Mesothelial cell of epicardium (in vitro differentiated cells): ENCODE measurements around the gene KRT34. TPM values are rescaled to one million over a fixed set of nuclear protein-coding genes. Genes with fewer than 3 reads are reported as not detected.
"Not testable (repeated sequence)": the region's sequence is repeated elsewhere in the genome, so short reads cannot be mapped to it uniquely, and the experiment has no call there.

Experiments used
- DNase-seq, 2 experiments: peaks; one replicate each; pipeline ENCODE4 v3.0.0; 2021; ENCODE audit warnings: low spot score in 2 of 2; ENCODE audit not compliant: unreplicated experiment in 2 of 2
- H3K27ac Mint-ChIP-seq: 2 replicates; pipeline ENCODE4 v1.8.0; 2021; ENCODE audit warnings: mixed read lengths
- H3K27me3 Mint-ChIP-seq: 2 replicates; pipeline ENCODE4 v1.8.0; 2021; ENCODE audit warnings: low read depth, mixed read lengths
- H3K36me3 Mint-ChIP-seq: 2 replicates; pipeline ENCODE4 v1.8.0; 2021; ENCODE audit warnings: mixed read lengths
- H3K4me1 Mint-ChIP-seq: 2 replicates; pipeline ENCODE4 v1.8.0; 2021; ENCODE audit warnings: mixed read lengths
- H3K4me3 Mint-ChIP-seq: 2 replicates; pipeline ENCODE4 v1.8.0; 2021; ENCODE audit warnings: mild to moderate bottlenecking, moderate library complexity, mixed read lengths
- H3K9me3 Mint-ChIP-seq: 2 replicates; pipeline ENCODE4 v1.8.0; 2021; ENCODE audit warnings: mixed read lengths
- total RNA-seq: library from RNA; stranded (reverse); gene quantifications from 3 replicates; pipeline ENCODE4 v1.2.1, GENCODE V29; 2021
- TF ChIP-seq, protein P1 (sequence below): fragments of 200-600 bp; sonication (generic); IDR thresholded peaks from one replicate; pipeline ENCODE4 v1.5.0; 2021; ENCODE audit warnings: antibody characterized with exemption; ENCODE audit not compliant: unreplicated experiment

The KRT34 gene
- total RNA-seq, 1 donor from 2014 or later = not detected

GRCh38 chr17:41347869-41348760 lies 34.0 kb downstream of the KRT34 start:
- H3K4me1 Mint-ChIP-seq = peaks cover 5% of the 10 kb centered on the region
- peaks cover 3% of the 10 kb centered on the region for H3K36me3 Mint-ChIP-seq
- TF ChIP-seq, protein P1, sequence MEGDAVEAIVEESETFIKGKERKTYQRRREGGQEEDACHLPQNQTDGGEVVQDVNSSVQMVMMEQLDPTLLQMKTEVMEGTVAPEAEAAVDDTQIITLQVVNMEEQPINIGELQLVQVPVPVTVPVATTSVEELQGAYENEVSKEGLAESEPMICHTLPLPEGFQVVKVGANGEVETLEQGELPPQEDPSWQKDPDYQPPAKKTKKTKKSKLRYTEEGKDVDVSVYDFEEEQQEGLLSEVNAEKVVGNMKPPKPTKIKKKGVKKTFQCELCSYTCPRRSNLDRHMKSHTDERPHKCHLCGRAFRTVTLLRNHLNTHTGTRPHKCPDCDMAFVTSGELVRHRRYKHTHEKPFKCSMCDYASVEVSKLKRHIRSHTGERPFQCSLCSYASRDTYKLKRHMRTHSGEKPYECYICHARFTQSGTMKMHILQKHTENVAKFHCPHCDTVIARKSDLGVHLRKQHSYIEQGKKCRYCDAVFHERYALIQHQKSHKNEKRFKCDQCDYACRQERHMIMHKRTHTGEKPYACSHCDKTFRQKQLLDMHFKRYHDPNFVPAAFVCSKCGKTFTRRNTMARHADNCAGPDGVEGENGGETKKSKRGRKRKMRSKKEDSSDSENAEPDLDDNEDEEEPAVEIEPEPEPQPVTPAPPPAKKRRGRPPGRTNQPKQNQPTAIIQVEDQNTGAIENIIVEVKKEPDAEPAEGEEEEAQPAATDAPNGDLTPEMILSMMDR = no peak
- no peak overlapping the region for H3K27ac Mint-ChIP-seq
- no peak overlapping the region for H3K4me3 Mint-ChIP-seq
- H3K9me3 Mint-ChIP-seq = peaks cover 4% of the 10 kb centered on the region
- DNase-seq = no peak
- no peaks in the 10 kb centered on the region for H3K27me3 Mint-ChIP-seq

- H3K4me3 Mint-ChIP-seq, DNase-seq, H3K4me1 Mint-ChIP-seq, H3K27me3 Mint-ChIP-seq, H3K27ac Mint-ChIP-seq, H3K36me3 Mint-ChIP-seq: not testable (repeated sequence)
- peaks cover 17% of the 10 kb centered on the region for H3K9me3 Mint-ChIP-seq
Measured at GRCh38 chr17:41346421-41346820, 35.7 kb downstream of the KRT34 start.

DNA sequence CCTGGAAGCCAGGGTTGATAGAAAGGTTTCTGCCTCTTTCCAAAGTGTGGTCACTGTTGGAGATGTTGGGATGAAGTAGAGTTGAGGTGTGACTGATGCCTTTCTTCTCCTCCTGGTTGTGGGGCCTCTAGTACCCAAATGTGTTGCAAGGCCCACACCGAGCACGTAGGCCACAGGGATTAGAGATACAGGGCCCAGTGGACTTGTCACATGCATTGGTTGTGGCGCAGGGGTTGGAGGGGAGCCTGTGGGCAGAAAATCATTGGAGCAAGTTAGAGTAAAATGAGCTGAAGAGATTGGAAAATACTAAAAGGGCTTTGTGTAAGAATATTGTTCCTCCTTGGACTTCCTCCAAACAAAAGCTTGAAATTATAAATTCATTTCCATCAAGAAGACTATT lies 36.1 kb downstream of the KRT34 start:
- TF ChIP-seq, protein P1 = no peak
- no peak for DNase-seq

DNA sequence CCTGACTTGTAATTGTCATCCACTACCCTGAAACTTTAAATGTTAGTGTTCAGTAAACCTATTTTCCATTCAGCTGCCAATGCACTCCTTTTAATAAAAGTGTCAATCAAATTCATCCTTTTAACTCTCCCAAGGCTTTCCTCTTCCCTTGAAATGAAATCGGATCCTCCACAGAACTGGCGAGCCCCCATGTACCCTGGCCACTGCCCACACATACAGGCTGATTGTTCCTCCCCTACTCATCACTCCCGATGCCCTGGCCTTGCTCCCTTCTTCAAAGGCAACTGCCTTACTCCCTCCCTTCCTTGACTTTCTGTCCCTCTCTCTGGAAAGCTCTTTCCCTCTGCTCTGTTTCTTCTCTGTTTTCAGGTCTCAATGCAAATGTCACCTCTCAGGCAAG lies 39.1 kb downstream of the KRT34 start:
- TF ChIP-seq, protein P1 = no peak
- no peaks in the 10 kb centered on the region for H3K27me3 Mint-ChIP-seq
- H3K27ac Mint-ChIP-seq = no peak overlapping the region

More for the DNA sequence above, 36.1 kb downstream of the KRT34 start:
- no peaks in the 10 kb centered on the region for H3K27me3 Mint-ChIP-seq
- H3K9me3 Mint-ChIP-seq = peaks cover 17% of the 10 kb centered on the region
- H3K4me3 Mint-ChIP-seq = no peak overlapping the region
- H3K36me3 Mint-ChIP-seq = peaks cover 7% of the 10 kb centered on the region
- H3K27ac Mint-ChIP-seq = no peak overlapping the region
- H3K4me1 Mint-ChIP-seq = peaks cover 5% of the 10 kb centered on the region

GRCh38 chr17:41340934-41341861 lies 40.9 kb downstream of the KRT34 start:
- H3K36me3 Mint-ChIP-seq = peaks cover 7% of the 10 kb centered on the region
- TF ChIP-seq, protein P1 = no peak
- H3K9me3 Mint-ChIP-seq = peaks cover 17% of the 10 kb centered on the region
- H3K27me3 Mint-ChIP-seq = no peaks in the 10 kb centered on the region
- H3K4me1 Mint-ChIP-seq = peaks cover 20% of the 10 kb centered on the region
- H3K4me3 Mint-ChIP-seq = no peak overlapping the region
- no peak for DNase-seq
- H3K27ac Mint-ChIP-seq = no peak overlapping the region

More for the DNA sequence above, 39.1 kb downstream of the KRT34 start:
- no peak for DNase-seq
- Mint-ChIP-seq H3K4me1 (peaks cover 22% of the 10 kb centered on the region), H3K9me3 (peaks cover 17% of the 10 kb centered on the region), H3K4me3 (no peak overlapping the region), H3K36me3 (peaks cover 7% of the 10 kb centered on the region)
